Psoas muscle (tissue), 8 donors: Measurements from ENCODE around the gene PPP2R5D. TPM values are rescaled to one million over a fixed set of nuclear protein-coding genes. Genes with fewer than 3 reads are reported as not detected.

ENCODE experiments used
- ATAC-seq, 4 donors: fragments of 200-7000 bp; cut with Tn5 transposase; one replicate each; pipeline ENCODE4 v1.9.1; 2020; ENCODE audit warnings: moderate library complexity in 3 of 4, mild to moderate bottlenecking in 2 of 4
- DNase-seq, 2 donors: peaks; one replicate each; pipeline ENCODE4 v3.0.0-alpha.2; 2020
- H3K27ac ChIP-seq: fragments of 200-600 bp; one replicate; pipeline ENCODE4 v1.8.0; 2022
- H3K27me3 ChIP-seq, 3 donors: fragments of 200-600 bp in 1 of 3; one replicate each; pipeline versions ENCODE4 v1.6.1 to v1.8.0; 2013 to 2022; ENCODE audit warnings: low read length in 2 of 3, mild to moderate bottlenecking in 2 of 3, moderate library complexity in 1 of 3; ENCODE audit not compliant: insufficient read depth in 3 of 3
- H3K36me3 ChIP-seq, 2 donors: fragments of 200-600 bp in 1 of 2; one replicate each; pipeline versions ENCODE4 v1.6.1 to v1.8.0; 2013 to 2022; ENCODE audit warnings: low read depth in 1 of 2, mild to moderate bottlenecking in 1 of 2, moderate library complexity in 1 of 2; ENCODE audit not compliant: insufficient read depth in 1 of 2
- H3K4me1 ChIP-seq: fragments of 200-600 bp; one replicate; pipeline ENCODE4 v1.8.0; 2022
- H3K4me3 ChIP-seq: fragments of 200-600 bp; one replicate; pipeline ENCODE4 v1.8.0; 2022; ENCODE audit warnings: mild to moderate bottlenecking
- H3K9me3 ChIP-seq: fragments of 200-600 bp; one replicate; pipeline ENCODE4 v1.8.0; 2022
- WGBS, 3 donors: extraction: QIAGEN DNeasy Blood & Tissue Kit; methylation state at CpG; one replicate each; pipeline versions ENCODE4 v1.1.6 to v1.1.7; 2013; 5-methylcytosine and 5-hydroxymethylcytosine counted together
- intact Hi-C, 2 donors: fragments of 100-400 bp; cut with DNase I; formaldehyde crosslinking; loops; one replicate each; pipeline versions ENCODE4 v1.11.0 to v1.14.2; 2022
- polyA plus RNA-seq, 3 donors: library from polyadenylated mRNA; stranded (reverse); fragments of 200-250 nt; gene quantifications; one replicate each; pipeline ENCODE4 v1.2.3, GENCODE V29; 2013
- total RNA-seq, 4 donors: library from RNA; stranded (reverse); fragmentation: NEBNext Ultra II Directional in 2 of 4; extraction: Animal tissue kit (Norgen Biotek cat#: 25700) in 2 of 4; gene quantifications; one replicate each; pipeline versions ENCODE4 v1.2.1 to v1.2.4, GENCODE V29; 2021 to 2023
- TF ChIP-seq, protein P1 (sequence below): fragments of 200-600 bp; IDR thresholded peaks from one replicate; pipeline ENCODE4 v1.8.0; 2022; ENCODE audit warnings: antibody characterized with exemption
- donor health status: healthy with polysubstance abuse.
- donor health status: DM: no; HTN: no; CAD: no; lungs with moderate emphysema.
- donor health status: Bipolar disorder and iron deficiency.
- donor health status: healthy.
- donor health status: DM: yes; HTN: yes; CAD: no.
- donor health status: DM: no; HTN: no; CAD: no.
- donor health status: DM: no; HTN: no; CAD: no.
- donor health status: DM: yes; HTN: yes; CAD: no.

The PPP2R5D gene
- total and polyA plus RNA-seq, 7 donors: 25.6 to 46.7 (median 29.1) TPM

DNA sequence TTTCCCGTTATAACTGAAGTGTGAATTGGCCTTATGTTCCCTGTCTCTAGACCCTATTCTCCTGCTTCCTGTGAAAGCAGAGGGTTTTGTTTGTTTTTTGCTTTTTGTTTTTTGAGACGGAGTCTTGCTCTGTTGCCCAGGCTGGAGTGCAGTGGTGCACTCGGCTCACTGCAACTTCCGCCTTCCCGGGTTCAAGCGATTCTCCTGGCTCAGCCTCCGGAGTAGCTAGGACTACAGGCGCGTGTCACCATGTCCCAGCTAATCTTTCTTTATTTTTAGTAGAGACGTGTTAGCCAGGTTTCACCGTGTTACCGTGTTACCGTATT lies 24.5 kb upstream of the PPP2R5D start:
- 13 to 22% (median 17%) methylated on average over 13 of the region's 13 CpGs for WGBS, 3 donors
- no peaks in the 10 kb centered on the region for H3K9me3 ChIP-seq
- DNase-seq (no peak), ATAC-seq (peak in 3 of 4 donors; percentile 22 to 54 (median 48))
- H3K4me1 ChIP-seq: peaks cover 16% of the 10 kb centered on the region
- intact Hi-C loops: no loop called here
- H3K36me3 ChIP-seq: peaks cover 2 to 27% of the 10 kb centered on the region in 2 donors
- no peaks in the 10 kb centered on the region for H3K27me3 ChIP-seq
- H3K27ac ChIP-seq: no peak overlapping the region
- peak overlapping the region; percentile 72 for H3K4me3 ChIP-seq
- TF ChIP-seq, protein P1, sequence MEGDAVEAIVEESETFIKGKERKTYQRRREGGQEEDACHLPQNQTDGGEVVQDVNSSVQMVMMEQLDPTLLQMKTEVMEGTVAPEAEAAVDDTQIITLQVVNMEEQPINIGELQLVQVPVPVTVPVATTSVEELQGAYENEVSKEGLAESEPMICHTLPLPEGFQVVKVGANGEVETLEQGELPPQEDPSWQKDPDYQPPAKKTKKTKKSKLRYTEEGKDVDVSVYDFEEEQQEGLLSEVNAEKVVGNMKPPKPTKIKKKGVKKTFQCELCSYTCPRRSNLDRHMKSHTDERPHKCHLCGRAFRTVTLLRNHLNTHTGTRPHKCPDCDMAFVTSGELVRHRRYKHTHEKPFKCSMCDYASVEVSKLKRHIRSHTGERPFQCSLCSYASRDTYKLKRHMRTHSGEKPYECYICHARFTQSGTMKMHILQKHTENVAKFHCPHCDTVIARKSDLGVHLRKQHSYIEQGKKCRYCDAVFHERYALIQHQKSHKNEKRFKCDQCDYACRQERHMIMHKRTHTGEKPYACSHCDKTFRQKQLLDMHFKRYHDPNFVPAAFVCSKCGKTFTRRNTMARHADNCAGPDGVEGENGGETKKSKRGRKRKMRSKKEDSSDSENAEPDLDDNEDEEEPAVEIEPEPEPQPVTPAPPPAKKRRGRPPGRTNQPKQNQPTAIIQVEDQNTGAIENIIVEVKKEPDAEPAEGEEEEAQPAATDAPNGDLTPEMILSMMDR: no peak

GRCh38 chr6:42960243-42961019 lies 23.9 kb upstream of the PPP2R5D start, which contains the start of gene GNMT:
Gene GNMT, plus strand, starts transcription at chr6:42960754. Its CDS starts 14 bp downstream, at chr6:42960768.
- Histone ChIP-seq H3K27ac (no peak within 1 kb of the TSS), H3K4me1 (peaks cover 16% of the 10 kb centered on the region), H3K27me3 (no peaks in the 10 kb centered on the region), H3K36me3 (peaks cover 2 to 32% of the 10 kb centered on the region in 2 donors), H3K9me3 (no peaks in the 10 kb centered on the region), H3K4me3 (peak within 1 kb of the TSS; percentile 72)
- WGBS, 3 donors: 1 to 3% (median 2%) methylated on average over 59 to 62 of the region's 62 CpGs
- DNase-seq (peak; percentile 51 to 73), ATAC-seq (peak; percentile 69 to 88 (median 80))
- TF ChIP-seq, protein P1: no peak
- intact Hi-C loops: no loop called here

DNA sequence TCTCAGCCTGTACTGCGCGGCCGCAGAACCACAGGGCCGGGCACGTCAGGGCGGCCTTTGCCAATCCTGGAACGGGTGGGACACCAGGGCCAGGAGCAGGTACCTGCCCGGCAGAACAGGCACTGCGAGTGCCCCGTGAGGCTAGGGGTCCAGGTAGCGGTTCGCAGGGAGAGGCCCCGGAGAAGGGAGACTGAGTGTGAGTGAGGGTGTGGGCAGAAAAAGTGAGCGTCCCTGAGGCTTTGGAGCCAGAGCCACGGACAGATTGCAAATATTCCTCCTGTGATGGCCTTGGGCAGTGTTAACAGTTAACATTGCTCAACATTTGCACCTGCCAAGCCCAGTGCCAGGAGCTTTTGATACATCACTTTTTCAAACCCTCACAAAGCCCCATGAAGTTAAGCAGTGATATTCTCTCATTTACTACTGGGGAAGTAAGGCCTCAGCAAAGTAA lies 23.3 kb upstream of the PPP2R5D start:
- Histone ChIP-seq H3K9me3 (no peaks in the 10 kb centered on the region), H3K4me3 (peak overlapping the region; percentile 72), H3K4me1 (peaks cover 16% of the 10 kb centered on the region), H3K27ac (no peak overlapping the region), H3K36me3 (peaks cover 2 to 38% of the 10 kb centered on the region in 2 donors), H3K27me3 (no peaks in the 10 kb centered on the region)
- WGBS, 3 donors: 13 to 20% (median 17%) methylated on average over 15 of the region's 15 CpGs
- ATAC-seq (peak; percentile 22 to 37 (median 34)), DNase-seq (no peak)
- TF ChIP-seq, protein P1: no peak
- intact Hi-C loops: no loop called here

DNA sequence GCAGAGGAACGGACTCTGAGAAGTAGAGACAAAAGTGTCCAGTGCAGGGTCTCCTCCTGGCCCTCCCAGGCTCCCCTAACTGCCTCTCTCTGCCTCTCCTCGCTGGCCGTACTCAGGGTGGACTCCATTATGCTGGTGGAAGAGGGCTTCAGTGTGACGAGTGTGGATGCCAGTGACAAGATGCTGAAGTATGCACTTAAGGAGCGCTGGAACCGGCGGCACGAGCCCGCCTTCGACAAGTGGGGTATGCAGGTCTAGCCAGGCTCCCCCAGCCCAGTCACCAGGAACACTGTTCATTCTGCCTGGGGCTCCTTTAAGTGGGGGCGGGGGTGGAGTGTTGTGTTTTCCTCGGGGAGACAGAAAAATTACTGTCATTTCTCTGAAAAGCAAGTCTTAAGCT lies 22.3 kb upstream of the PPP2R5D start:
- Histone ChIP-seq H3K36me3 (peaks cover 2 to 49% of the 10 kb centered on the region in 2 donors), H3K4me3 (no peak overlapping the region), H3K9me3 (no peaks in the 10 kb centered on the region), H3K4me1 (peaks cover 16% of the 10 kb centered on the region), H3K27me3 (no peaks in the 10 kb centered on the region), H3K27ac (no peak overlapping the region)
- ATAC-seq (no peak), DNase-seq (no peak)
- intact Hi-C loops: no loop called here
- 90 to 93% (median 91%) methylated on average over 12 of the region's 12 CpGs for WGBS, 3 donors
- TF ChIP-seq, protein P1: no peak
